HS-5 (cell line): Measurements from ENCODE around the gene LGR6.
"Not testable (repeated sequence)": the region's sequence is repeated elsewhere in the genome, so short reads cannot be mapped to it uniquely, and the experiment has no call there.

Experiments used
- DNase-seq: peaks from one replicate; pipeline ENCODE4 v3.0.0-alpha.2; 2012; ENCODE audit warnings: low read depth

Gene LGR6

GRCh38 chr1:202159534-202160371 lies 33.8 kb upstream of the LGR6 start:
- no peak for DNase-seq

- no peak for DNase-seq
These were observed 33.1 kb upstream of the LGR6 start, which contains the start of gene PTPN7 for GRCh38 chr1:202160377-202160940. Gene PTPN7 (minus strand): TSS chr1:202160602. CDS start chr1:202159402, 1,200 bp downstream.

GRCh38 chr1:202161151-202162046 lies 32.2 kb upstream of the LGR6 start:
- DNase-seq = no peak

- no peak for DNase-seq
These were observed 31.6 kb upstream of the LGR6 start for GRCh38 chr1:202162047-202162417.

GRCh38 chr1:202162418-202163280 lies 30.9 kb upstream of the LGR6 start:
- no peak for DNase-seq

GRCh38 chr1:202163281-202164270 lies 30.0 kb upstream of the LGR6 start:
- no peak for DNase-seq

- DNase-seq = no peak
These were observed 29.1 kb upstream of the LGR6 start for GRCh38 chr1:202164271-202165037.

GRCh38 chr1:202165267-202165941 lies 28.2 kb upstream of the LGR6 start:
- DNase-seq = no peak

- no peak for DNase-seq
These were observed 27.4 kb upstream of the LGR6 start for GRCh38 chr1:202165942-202166843.

- not testable (repeated sequence) for DNase-seq
These were observed 26.5 kb upstream of the LGR6 start for GRCh38 chr1:202167054-202167453.

- no peak for DNase-seq
These were observed 25.7 kb upstream of the LGR6 start for GRCh38 chr1:202167708-202168415.

- no peak for DNase-seq
These were observed 24.7 kb upstream of the LGR6 start for GRCh38 chr1:202168861-202169260.

GRCh38 chr1:202170726-202171125 lies 22.9 kb upstream of the LGR6 start:
- DNase-seq = no peak

GRCh38 chr1:202171292-202172014 lies 22.1 kb upstream of the LGR6 start:
- no peak for DNase-seq

- no peak for DNase-seq
These were observed 21.6 kb upstream of the LGR6 start for GRCh38 chr1:202172015-202172355.

GRCh38 chr1:202173993-202174392 lies 19.6 kb upstream of the LGR6 start:
- DNase-seq = no peak
